CD4-positive, alpha-beta T cell treated with Interleukin-12 subunit alpha and Interleukin-12 subunit beta, for 1 hour (primary cell): ENCODE measurements around the gene MAD1L1.

Source experiments
- DNase-seq: peaks from one replicate; pipeline ENCODE4 v3.0.0-alpha.2; 2020

The MAD1L1 gene

GRCh38 chr7:1785839-1786238, 446.9 kb downstream of the MAD1L1 start:
- DNase-seq = no peak

- no peak for DNase-seq
These were observed 451.4 kb downstream of the MAD1L1 start for GRCh38 chr7:1781369-1781768.

GRCh38 chr7:1779445-1779844, 453.3 kb downstream of the MAD1L1 start:
- DNase-seq = no peak

GRCh38 chr7:1777122-1777521, 455.6 kb downstream of the MAD1L1 start:
- no peak for DNase-seq

GRCh38 chr7:1775389-1775788, 457.4 kb downstream of the MAD1L1 start:
- DNase-seq = no peak

GRCh38 chr7:1770331-1770730, 462.4 kb downstream of the MAD1L1 start:
- DNase-seq = no peak

- DNase-seq = no peak
These were observed 463.2 kb downstream of the MAD1L1 start for GRCh38 chr7:1769286-1770200.

GRCh38 chr7:1768832-1769231, 463.9 kb downstream of the MAD1L1 start:
- DNase-seq = no peak

- DNase-seq = no peak
These were observed 465.2 kb downstream of the MAD1L1 start for GRCh38 chr7:1767524-1767923.
